K562 (cell line): ENCODE measurements around the gene TMEM39B. TPM values are rescaled to one million over a fixed set of nuclear protein-coding genes. Genes with fewer than 3 reads are reported as not detected.

Source experiments
- ARID3B ChIP-seq: fragments of 250-450 bp; sonication (Bioruptor Pico); IDR thresholded peaks from 2 replicates; pipeline ENCODE4 v1.4.0; 2020; ENCODE audit warnings: borderline replicate concordance
- CUX1 ChIP-seq: fragments of 200-800 bp; sonication (Bioruptor generic); IDR thresholded peaks from 2 replicates; pipeline ENCODE4 v1.6.1; 2016; ENCODE audit warnings: missing genetic modification characterization, missing compliant biosample characterization
- ILF3 ChIP-seq: fragments of 450-650 bp; IDR thresholded peaks from 2 replicates; pipeline ENCODE4 v1.6.1; 2018; ENCODE audit warnings: antibody characterized with exemption, mild to moderate bottlenecking, moderate library complexity, borderline replicate concordance
- POLR2AphosphoS5 ChIP-seq: IDR thresholded peaks from 2 replicates; pipeline ENCODE4 v1.6.1; 2011; ENCODE audit warnings: mild to moderate bottlenecking, low read depth, low read length, moderate library complexity; ENCODE audit not compliant: control insufficient read depth, insufficient read depth
- TAF7 ChIP-seq: fragments of 450-650 bp; IDR thresholded peaks from 2 replicates; pipeline ENCODE4 v1.6.1; 2016; ENCODE audit warnings: missing genetic modification characterization, missing compliant biosample characterization
- THRA ChIP-seq: fragments of 450-650 bp; IDR thresholded peaks from 2 replicates; pipeline ENCODE4 v1.6.1; 2017; ENCODE audit warnings: mild to moderate bottlenecking, moderate library complexity
- ZNF23 ChIP-seq: fragments of 250-450 bp; sonication (Bioruptor Pico); IDR thresholded peaks from 2 replicates; pipeline ENCODE4 v1.4.0; 2020; ENCODE audit warnings: mild to moderate bottlenecking
- ZNF41 ChIP-seq: fragments of 250-450 bp; sonication (Bioruptor Pico); conservative IDR thresholded peaks from 2 replicates; pipeline ENCODE4 v1.4.0; 2020; ENCODE audit warnings: mild to moderate bottlenecking
- polyA plus RNA-seq, 8 experiments: library from polyadenylated mRNA; depleted of rRNA in 4 of 8; stranded (reverse) in 5 of 8; unstranded in 3 of 8; fragments of >200 nt; fragmentation: Nextera tagmentation in 2 of 8; fragmentation: Illumina TruSeq in 1 of 8; extraction: Ambion mirVana in 2 of 8; extraction: Trizol in 1 of 8; gene quantifications; 2 replicates each; pipeline versions ENCODE4 v1.2.1 to v1.2.3, GENCODE V29; 2011 to 2014; ENCODE audit warnings: inconsistent platforms in 1 of 8, missing spikeins in 1 of 8
- total RNA-seq, 7 experiments: library from RNA; depleted of rRNA in 6 of 7; stranded (reverse); fragments of >200 nt in 6 of 7; fragmentation: Illumina TruSeq in 2 of 7; extraction: Trizol in 2 of 7; gene quantifications; 2 replicates each; pipeline versions ENCODE4 v1.2.1 to v1.2.3, GENCODE V29; 2011 to 2021; ENCODE audit warnings: low replicate concordance in 1 of 7

TMEM39B gene
- total and polyA plus RNA-seq, 9 of the 15 experiments (the other 6 are each of a cell fraction or from before 2014, with no cell fraction given), result 0.92 to 28.5 (median 9.7) TPM

- TF ChIP-seq THRA (no peak), ZNF41 (CRISPR knock-in tag) (no peak), TAF7 (tag) (no peak), ARID3B (CRISPR knock-in tag) (no peak), ILF3 (peak; percentile 54; the same call in 1 of the 2 replicates), ZNF23 (no peak), POLR2AphosphoS5 (peak; percentile 66; the same call in 1 of the 2 replicates), CUX1 (no peak)
These were observed 28.5 kb upstream of the TMEM39B start (continued) for GRCh38 chr1:32044234-32044633.
